22Rv1 (cell line): ENCODE measurements around the gene DGKB.

Experiments used
- CTCF ChIP-seq: fragments of 450-650 bp; IDR thresholded peaks from 2 replicates; pipeline ENCODE4 v1.5.1; 2017; ENCODE audit warnings: mild to moderate bottlenecking
- ZFX ChIP-seq: fragments of 450-650 bp; IDR thresholded peaks from 2 replicates; pipeline ENCODE4 v1.6.1; 2017; ENCODE audit warnings: antibody characterized with exemption, borderline replicate concordance

DNA sequence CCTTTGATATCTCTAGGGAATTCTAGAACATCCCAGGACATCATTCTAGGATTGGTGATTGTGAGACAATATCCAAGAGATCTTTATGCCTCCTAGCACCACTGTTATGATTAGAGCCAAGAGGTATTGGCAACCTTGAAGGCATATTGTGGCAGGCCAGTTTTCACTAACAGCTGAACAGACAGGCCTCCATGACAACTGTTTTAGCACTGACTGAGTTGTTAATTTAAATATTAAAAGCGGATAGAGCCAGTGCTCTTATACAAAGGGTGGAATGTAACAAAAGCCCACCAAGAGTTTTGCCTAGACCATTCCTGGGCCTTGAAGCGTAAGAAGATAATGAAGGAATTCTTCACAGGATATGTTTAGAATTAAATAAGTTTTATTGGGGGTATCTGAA lies 131.9 kb downstream of the DGKB start:
- TF ChIP-seq CTCF (no peak), ZFX (no peak)
